Peyer's patch (tissue), 4 donors: ENCODE data around the gene LSM3.

Source experiments
- POLR2A ChIP-seq, 2 donors: fragments of 450-650 bp; IDR thresholded peaks; one replicate each; pipeline ENCODE4 v1.5.1; 2017; ENCODE audit warnings: antibody characterized with exemption in 2 of 2, mild to moderate bottlenecking in 2 of 2, moderate library complexity in 2 of 2
- TF ChIP-seq, protein P1 (sequence below), 6 experiments: fragments of 450-650 bp in 4 of 6; fragments of 200-600 bp in 2 of 6; sonication (generic) in 1 of 6; IDR thresholded peaks; one replicate each; pipeline ENCODE4 v1.5.1; 2017 to 2019; ENCODE audit warnings: antibody characterized with exemption in 6 of 6, mild to moderate bottlenecking in 3 of 6, moderate library complexity in 1 of 6

- TF ChIP-seq, protein P1, sequence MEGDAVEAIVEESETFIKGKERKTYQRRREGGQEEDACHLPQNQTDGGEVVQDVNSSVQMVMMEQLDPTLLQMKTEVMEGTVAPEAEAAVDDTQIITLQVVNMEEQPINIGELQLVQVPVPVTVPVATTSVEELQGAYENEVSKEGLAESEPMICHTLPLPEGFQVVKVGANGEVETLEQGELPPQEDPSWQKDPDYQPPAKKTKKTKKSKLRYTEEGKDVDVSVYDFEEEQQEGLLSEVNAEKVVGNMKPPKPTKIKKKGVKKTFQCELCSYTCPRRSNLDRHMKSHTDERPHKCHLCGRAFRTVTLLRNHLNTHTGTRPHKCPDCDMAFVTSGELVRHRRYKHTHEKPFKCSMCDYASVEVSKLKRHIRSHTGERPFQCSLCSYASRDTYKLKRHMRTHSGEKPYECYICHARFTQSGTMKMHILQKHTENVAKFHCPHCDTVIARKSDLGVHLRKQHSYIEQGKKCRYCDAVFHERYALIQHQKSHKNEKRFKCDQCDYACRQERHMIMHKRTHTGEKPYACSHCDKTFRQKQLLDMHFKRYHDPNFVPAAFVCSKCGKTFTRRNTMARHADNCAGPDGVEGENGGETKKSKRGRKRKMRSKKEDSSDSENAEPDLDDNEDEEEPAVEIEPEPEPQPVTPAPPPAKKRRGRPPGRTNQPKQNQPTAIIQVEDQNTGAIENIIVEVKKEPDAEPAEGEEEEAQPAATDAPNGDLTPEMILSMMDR (IDR thresholded peaks at IDR 0.05) = no peak
- TF ChIP-seq POLR2A (IDR thresholded peaks at IDR 0.05) = no peak
Observed at GRCh38 chr3:14158370-14158769, 20.2 kb upstream of the LSM3 start.
